RWPE2 (cell line): ENCODE measurements around the gene OR2AG1.

ENCODE experiments used
- ATAC-seq: fragments of 200-7000 bp; cut with Tn5 transposase; 3 replicates; pipeline ENCODE4 v1.9.1; 2021; ENCODE audit warnings: low read depth
- DNase-seq: peaks from one replicate; pipeline ENCODE4 v3.0.0-alpha.2; 2020; ENCODE audit warnings: low spot score
- H3K27ac ChIP-seq: fragments of 450-650 bp; 2 replicates; pipeline ENCODE4 v1.5.1; 2017; ENCODE audit warnings: mild to moderate bottlenecking; ENCODE audit not compliant: poor library complexity, severe bottlenecking
- H3K27me3 ChIP-seq: fragments of 250-450 bp; sonication (Bioruptor Pico); 2 replicates; pipeline ENCODE4 v1.5.1; 2021; ENCODE audit warnings: mild to moderate bottlenecking, moderate library complexity; ENCODE audit not compliant: insufficient read depth, poor library complexity, severe bottlenecking
- H3K36me3 ChIP-seq: fragments of 250-450 bp; sonication (Bioruptor Pico); 2 replicates; pipeline ENCODE4 v1.5.1; 2020; ENCODE audit warnings: low read depth, mild to moderate bottlenecking, moderate library complexity
- H3K4me1 ChIP-seq: fragments of 250-450 bp; sonication (Bioruptor Pico); 2 replicates; pipeline ENCODE4 v1.5.1; 2021; ENCODE audit warnings: mild to moderate bottlenecking, moderate library complexity; ENCODE audit not compliant: insufficient read depth, poor library complexity, severe bottlenecking
- H3K4me3 ChIP-seq: fragments of 250-450 bp; sonication (Bioruptor Pico); 2 replicates; pipeline ENCODE4 v1.5.1; 2021; ENCODE audit warnings: mild to moderate bottlenecking, moderate library complexity; ENCODE audit not compliant: severe bottlenecking
- H3K9me3 ChIP-seq: fragments of 250-450 bp; sonication (Bioruptor Pico); 2 replicates; pipeline ENCODE4 v1.5.1; 2021; ENCODE audit warnings: mild to moderate bottlenecking, moderate library complexity; ENCODE audit not compliant: severe bottlenecking
- CTCF ChIP-seq: fragments of 450-650 bp; IDR thresholded peaks from one replicate; pipeline ENCODE4 v1.5.1; 2017; ENCODE audit warnings: mild to moderate bottlenecking, moderate library complexity; ENCODE audit not compliant: poor library complexity, severe bottlenecking

The OR2AG1 gene

GRCh38 chr11:6755303-6755952 lies 27.4 kb upstream of the OR2AG1 start:
- Histone ChIP-seq H3K4me3 (no peak overlapping the region), H3K27ac (no peak overlapping the region), H3K9me3 (no peaks in the 10 kb centered on the region), H3K4me1 (no peaks in the 10 kb centered on the region), H3K36me3 (no peaks in the 10 kb centered on the region), H3K27me3 (no peaks in the 10 kb centered on the region)
- DNase-seq (no peak), ATAC-seq (peak; percentile 51; the same call in 2 of the 3 replicates)
- peak; percentile 89 for TF ChIP-seq CTCF

GRCh38 chr11:6755953-6756347 lies 26.9 kb upstream of the OR2AG1 start:
- ATAC-seq (no peak), DNase-seq (no peak)
- TF ChIP-seq CTCF, result no peak
- Histone ChIP-seq H3K4me1 (no peaks in the 10 kb centered on the region), H3K9me3 (no peaks in the 10 kb centered on the region), H3K27me3 (no peaks in the 10 kb centered on the region), H3K27ac (no peak overlapping the region), H3K36me3 (no peaks in the 10 kb centered on the region), H3K4me3 (no peak overlapping the region)

GRCh38 chr11:6757373-6757967 lies 25.4 kb upstream of the OR2AG1 start:
- Histone ChIP-seq H3K27me3 (no peaks in the 10 kb centered on the region), H3K4me1 (no peaks in the 10 kb centered on the region), H3K9me3 (no peaks in the 10 kb centered on the region), H3K27ac (no peak overlapping the region), H3K36me3 (no peaks in the 10 kb centered on the region), H3K4me3 (no peak overlapping the region)
- peak; percentile 76 for TF ChIP-seq CTCF
- peak; percentile 83 for ATAC-seq
- DNase-seq, result no peak

GRCh38 chr11:6771926-6772893 lies 10.6 kb upstream of the OR2AG1 start, which contains the start of gene OR2AG2:
OR2AG2 (minus strand) TSS chr11:6771976; CDS start chr11:6768957, 3,019 bp downstream.
- ATAC-seq (no peak), DNase-seq (no peak)
- Histone ChIP-seq H3K27ac (no peak within 1 kb of the TSS), H3K4me3 (no peak within 1 kb of the TSS), H3K36me3 (no peaks in the 10 kb centered on the region), H3K9me3 (no peaks in the 10 kb centered on the region), H3K4me1 (no peaks in the 10 kb centered on the region), H3K27me3 (no peaks in the 10 kb centered on the region)
- TF ChIP-seq CTCF, result no peak
